ENCODE data around the gene STX18. TPM values are rescaled to one million over a fixed set of nuclear protein-coding genes. Genes with fewer than 3 reads are reported as not detected.
A peak's percentile ranks its signal among the peaks of the same experiment; 100 is the strongest.

The STX18 gene
- total RNA-seq, 4 donors from 2014 or later, result 9.2 to 56.9 (median 42.1) TPM

DNA sequence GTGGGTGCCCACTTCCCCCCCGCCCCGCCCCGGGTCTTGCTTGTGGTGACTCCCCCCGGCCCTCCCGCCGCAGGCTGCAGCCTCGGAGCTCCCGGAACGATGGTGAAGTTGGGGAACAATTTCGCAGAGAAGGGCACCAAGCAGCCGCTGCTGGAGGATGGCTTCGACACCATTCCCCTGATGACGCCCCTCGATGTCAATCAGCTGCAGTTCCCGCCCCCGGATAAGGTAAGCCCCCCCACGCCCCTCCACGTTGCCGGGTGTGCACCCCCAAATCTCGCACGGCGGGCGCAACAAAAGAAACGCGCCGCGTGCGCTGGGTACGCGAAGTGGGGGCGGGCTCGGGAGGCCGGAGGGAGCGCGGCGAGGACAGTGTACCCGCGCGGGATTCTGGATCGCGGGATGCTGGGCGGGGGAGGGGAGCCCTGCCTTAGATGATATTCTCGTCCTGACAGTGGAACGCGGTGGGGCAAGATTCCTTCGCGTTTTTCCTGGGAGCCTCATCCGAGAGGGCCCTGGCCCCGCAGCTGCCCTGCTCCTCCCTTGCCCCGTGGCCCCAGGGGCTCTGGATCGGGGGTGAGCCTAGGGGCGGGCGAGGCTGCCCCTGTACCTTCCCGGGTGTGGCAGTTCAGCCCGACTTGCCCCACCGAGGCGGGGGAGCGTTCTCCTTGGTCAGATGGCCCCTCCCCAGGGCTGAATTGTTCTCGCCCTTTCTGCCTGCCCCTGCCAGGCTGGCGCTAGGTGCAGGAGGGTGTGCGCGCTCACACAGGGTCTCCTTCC lies 154.1 kb downstream of the STX18 start:
- in situ Hi-C loops (cut with MboI; ENCODE audit: low pct_ligation_motif_present in 1 of 4, low pct_unique_long_range_greater_than_20kb in 1 of 4, low sequenced_read_pairs in 3 of 4), result no loop called here
- 9% methylated on average over 50 of the region's 62 CpGs; no CpG with 5 or more reads in 1 of the 2 donors for WGBS, 2 donors (ENCODE audit: low coverage in 1 of 2)
- peak overlapping the region in 3 of 4 donors; percentile 22 to 55 (median 30) for H3K4me3 ChIP-seq
- intact Hi-C loops (cut with DNase I; ENCODE audit: low total_unique reads), result no loop called here
- H3K4me1 ChIP-seq, result peaks cover 0 to 27% (median 23%) of the 10 kb centered on the region in 4 donors
- H3K9me3 ChIP-seq, result no peaks in the 10 kb centered on the region
- no peak overlapping the region for H3K27ac ChIP-seq
- peaks cover 75% of the 10 kb centered on the region for H3K27me3 ChIP-seq
- DNase-seq, result no peak
- TF ChIP-seq EP300 (IDR thresholded peaks at IDR 0.05; ENCODE audit: low read depth) (no peak), POLR2A (IDR thresholded peaks at IDR 0.05) (no peak), POLR2AphosphoS5 (IDR thresholded peaks at IDR 0.05) (no peak)
- TF ChIP-seq, protein P1, sequence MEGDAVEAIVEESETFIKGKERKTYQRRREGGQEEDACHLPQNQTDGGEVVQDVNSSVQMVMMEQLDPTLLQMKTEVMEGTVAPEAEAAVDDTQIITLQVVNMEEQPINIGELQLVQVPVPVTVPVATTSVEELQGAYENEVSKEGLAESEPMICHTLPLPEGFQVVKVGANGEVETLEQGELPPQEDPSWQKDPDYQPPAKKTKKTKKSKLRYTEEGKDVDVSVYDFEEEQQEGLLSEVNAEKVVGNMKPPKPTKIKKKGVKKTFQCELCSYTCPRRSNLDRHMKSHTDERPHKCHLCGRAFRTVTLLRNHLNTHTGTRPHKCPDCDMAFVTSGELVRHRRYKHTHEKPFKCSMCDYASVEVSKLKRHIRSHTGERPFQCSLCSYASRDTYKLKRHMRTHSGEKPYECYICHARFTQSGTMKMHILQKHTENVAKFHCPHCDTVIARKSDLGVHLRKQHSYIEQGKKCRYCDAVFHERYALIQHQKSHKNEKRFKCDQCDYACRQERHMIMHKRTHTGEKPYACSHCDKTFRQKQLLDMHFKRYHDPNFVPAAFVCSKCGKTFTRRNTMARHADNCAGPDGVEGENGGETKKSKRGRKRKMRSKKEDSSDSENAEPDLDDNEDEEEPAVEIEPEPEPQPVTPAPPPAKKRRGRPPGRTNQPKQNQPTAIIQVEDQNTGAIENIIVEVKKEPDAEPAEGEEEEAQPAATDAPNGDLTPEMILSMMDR (IDR thresholded peaks at IDR 0.05), result no peak
- H3K36me3 ChIP-seq, result no peaks in the 10 kb centered on the region

DNA sequence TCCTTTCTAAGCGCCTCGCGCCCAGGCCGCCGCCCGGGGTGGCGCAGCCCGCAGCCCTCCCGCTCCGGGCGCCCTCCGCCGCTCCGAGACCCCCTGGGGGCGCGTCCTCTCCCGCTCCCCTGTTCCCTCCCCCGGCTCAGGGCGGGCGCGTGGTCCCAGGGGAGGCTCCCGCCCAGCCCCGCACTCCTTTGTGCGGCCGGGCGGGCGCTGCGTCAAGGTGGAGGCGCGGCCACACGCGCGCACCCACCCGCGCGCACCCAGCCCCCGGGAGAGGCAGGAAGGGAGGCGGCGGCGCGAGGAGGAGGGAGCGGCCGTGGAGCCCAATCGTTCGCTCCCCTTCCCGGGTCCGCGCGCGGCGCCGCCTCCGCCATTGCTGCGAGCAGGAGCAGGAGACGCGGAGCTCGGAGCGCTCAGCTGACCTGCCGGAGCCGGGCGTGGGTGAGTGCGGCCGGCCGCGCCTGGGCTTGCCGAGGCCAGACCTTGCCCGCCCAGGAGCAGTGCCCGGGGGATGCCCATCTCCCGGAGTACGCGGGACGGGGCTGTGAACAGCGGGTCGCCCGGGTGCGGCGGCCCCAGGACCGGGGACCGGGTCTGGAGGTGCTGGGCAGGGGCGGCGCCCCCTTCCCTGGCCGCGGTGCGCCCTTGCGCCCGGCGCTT lies 155.0 kb downstream of the STX18 start, which contains the start of gene NSG1:
NSG1 (plus strand) TSS at position 367 of the 657 bp plus-strand sequence. CDS start 528 bp downstream, outside the sequence.
- Histone ChIP-seq H3K27me3 (peaks cover 75% of the 10 kb centered on the region), H3K36me3 (no peaks in the 10 kb centered on the region), H3K4me3 (peak within 1 kb of the TSS in 3 of 4 donors; percentile 22 to 55 (median 30)), H3K27ac (no peak within 1 kb of the TSS), H3K9me3 (no peaks in the 10 kb centered on the region), H3K4me1 (peaks cover 0 to 27% (median 23%) of the 10 kb centered on the region in 4 donors)
- TF ChIP-seq, protein P1 (IDR thresholded peaks at IDR 0.05), result no peak
- no peak for TF ChIP-seq EP300 (IDR thresholded peaks at IDR 0.05; ENCODE audit: low read depth)
- no peak for TF ChIP-seq POLR2AphosphoS5 (IDR thresholded peaks at IDR 0.05)
- TF ChIP-seq POLR2A (IDR thresholded peaks at IDR 0.05), result no peak
- DNase-seq, result no peak
- in situ Hi-C loops (cut with MboI; ENCODE audit: low pct_ligation_motif_present in 1 of 4, low pct_unique_long_range_greater_than_20kb in 1 of 4, low sequenced_read_pairs in 3 of 4) (no loop called here), intact Hi-C loops (cut with DNase I; ENCODE audit: low total_unique reads) (no loop called here)
- 2% methylated on average over 42 of the region's 87 CpGs; no CpG with 5 or more reads in 1 of the 2 donors for WGBS, 2 donors (ENCODE audit: low coverage in 1 of 2)

DNA sequence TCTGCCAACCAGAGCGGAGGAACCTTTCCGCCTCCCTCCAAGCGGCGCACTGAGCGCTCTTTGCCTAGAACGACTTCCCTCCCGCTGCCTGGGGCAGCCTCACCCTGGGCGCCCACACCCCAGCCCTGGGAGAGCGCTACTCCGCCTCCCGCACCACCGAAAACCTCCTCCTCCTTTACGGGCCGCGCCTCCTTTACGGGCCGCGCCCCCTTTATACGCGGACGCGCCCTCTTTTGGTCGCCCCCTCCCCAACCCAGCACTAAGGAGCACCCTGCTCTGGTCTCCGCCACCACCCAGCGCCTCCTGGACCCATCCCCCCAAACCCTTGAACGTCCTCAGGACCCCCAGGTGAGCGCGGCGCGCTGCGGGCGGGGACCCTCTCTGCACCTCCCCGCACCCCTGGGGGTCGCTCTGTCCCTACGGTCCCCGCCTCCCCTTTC lies 155.5 kb downstream of the STX18 start:
- no peak for DNase-seq
- Histone ChIP-seq H3K4me3 (peak overlapping the region in 3 of 4 donors; percentile 22 to 55 (median 30)), H3K4me1 (peaks cover 0 to 27% (median 23%) of the 10 kb centered on the region in 4 donors), H3K36me3 (no peaks in the 10 kb centered on the region), H3K9me3 (no peaks in the 10 kb centered on the region), H3K27me3 (peaks cover 75% of the 10 kb centered on the region), H3K27ac (no peak overlapping the region)
- WGBS, 2 donors (ENCODE audit: low coverage in 1 of 2), result 10% methylated on average over 33 of the region's 36 CpGs; no CpG with 5 or more reads in 1 of the 2 donors
- TF ChIP-seq EP300 (IDR thresholded peaks at IDR 0.05; ENCODE audit: low read depth) (no peak), POLR2AphosphoS5 (IDR thresholded peaks at IDR 0.05) (no peak), POLR2A (IDR thresholded peaks at IDR 0.05) (no peak)
- TF ChIP-seq, protein P1 (IDR thresholded peaks at IDR 0.05), result no peak
- in situ Hi-C loops (cut with MboI; ENCODE audit: low pct_ligation_motif_present in 1 of 4, low pct_unique_long_range_greater_than_20kb in 1 of 4, low sequenced_read_pairs in 3 of 4), result no loop called here
- intact Hi-C loops (cut with DNase I; ENCODE audit: low total_unique reads), result no loop called here

DNA sequence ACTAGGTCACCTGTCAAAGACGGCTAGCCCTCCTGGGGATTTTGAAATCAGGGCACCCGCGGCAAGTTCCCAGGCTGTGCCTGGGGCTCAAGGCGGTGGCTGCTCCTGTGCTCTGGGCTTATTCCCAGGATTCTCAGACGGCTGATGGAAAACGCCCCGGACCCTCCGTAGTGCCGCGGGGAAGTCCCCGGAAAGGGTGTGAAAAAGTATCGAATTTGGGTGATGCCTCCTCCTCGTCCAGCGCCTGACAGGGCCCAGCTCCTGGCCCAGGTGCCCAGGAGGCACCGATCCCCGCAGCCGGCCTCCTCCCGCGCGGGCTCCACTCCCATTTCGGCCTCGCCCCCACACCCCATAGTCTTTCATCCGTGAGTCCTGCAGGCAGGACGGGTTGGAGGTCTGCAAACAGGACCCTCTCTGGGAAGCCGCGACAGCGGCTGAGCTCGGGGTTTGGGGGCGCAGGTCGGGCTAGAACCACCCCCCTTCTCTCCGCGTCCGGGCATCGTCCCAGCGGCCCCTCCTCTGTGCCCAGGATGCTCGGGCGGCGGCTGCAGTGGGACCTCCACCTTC lies 156.0 kb downstream of the STX18 start:
- no peak for DNase-seq
- Histone ChIP-seq H3K36me3 (no peaks in the 10 kb centered on the region), H3K4me1 (peaks cover 0 to 27% (median 23%) of the 10 kb centered on the region in 4 donors), H3K9me3 (no peaks in the 10 kb centered on the region), H3K27me3 (peaks cover 75% of the 10 kb centered on the region), H3K27ac (no peak overlapping the region), H3K4me3 (peak overlapping the region in 1 of 4 donors; percentile 55)
- WGBS, 2 donors (ENCODE audit: low coverage in 1 of 2), result 8% methylated on average over 31 of the region's 38 CpGs; no CpG with 5 or more reads in 1 of the 2 donors
- intact Hi-C loops (cut with DNase I; ENCODE audit: low total_unique reads) (no loop called here), in situ Hi-C loops (cut with MboI; ENCODE audit: low pct_ligation_motif_present in 1 of 4, low pct_unique_long_range_greater_than_20kb in 1 of 4, low sequenced_read_pairs in 3 of 4) (no loop called here)
- TF ChIP-seq POLR2A (IDR thresholded peaks at IDR 0.05), result no peak
- no peak for TF ChIP-seq EP300 (IDR thresholded peaks at IDR 0.05; ENCODE audit: low read depth)
- no peak for TF ChIP-seq POLR2AphosphoS5 (IDR thresholded peaks at IDR 0.05)
- TF ChIP-seq, protein P1 (IDR thresholded peaks at IDR 0.05), result no peak
